Endothelial cell of umbilical vein (primary cell): Measurements from ENCODE around the gene MAP4K1. TPM values are rescaled to one million over a fixed set of nuclear protein-coding genes. Genes with fewer than 3 reads are reported as not detected.

Experiments
- BruUV-seq: library from RNA; stranded (reverse); fragments of 400-500 nt; replicated peaks from 2 replicates; lab custom pipeline; 2021; lab: Mats Ljungman, UMichigan
- CTCF ChIA-PET: fragments of 300-600, 350-600 bp; sonication (Branson Sonifier 250); formaldehyde crosslinking; loops from one replicate; lab custom pipeline; 2021; ENCODE audit warnings: antibody characterized with exemption, inconsistent platforms; lab: Charles Lee
- POLR2A ChIA-PET: fragments of 300-600, 350-600 bp; sonication (Branson Sonifier 250); formaldehyde crosslinking; loops from one replicate; lab custom pipeline; 2021; ENCODE audit warnings: antibody characterized with exemption, inconsistent platforms; lab: Charles Lee
- DNase-seq: peaks from one replicate; pipeline ENCODE4 v3.0.0-alpha.2; 2011; ENCODE audit warnings: low read depth, low spot score
- FAIRE-seq: peaks from 2 replicates; lab custom pipeline; 2011; peaks lifted over from hg19 to GRCh38; lab: Jason Lieb, UNC
- H2AFZ ChIP-seq: 2 replicates; pipeline ENCODE4 v1.6.0; 2012; ENCODE audit warnings: low read depth, low read length, control low read depth, inconsistent platforms
- H3K27ac ChIP-seq: 2 replicates; pipeline ENCODE4 v1.5.1; 2011; ENCODE audit warnings: low read depth, mild to moderate bottlenecking, control low read depth, low read length, moderate library complexity; ENCODE audit not compliant: insufficient read depth
- H3K27me3 ChIP-seq, 2 experiments: 2 replicates each; pipeline versions ENCODE4 v1.6.0 to v1.6.1; 2011; ENCODE audit warnings: low read length in 2 of 2, mixed read lengths in 1 of 2; ENCODE audit not compliant: control insufficient read depth in 2 of 2, insufficient read depth in 2 of 2
- H3K36me3 ChIP-seq, 2 experiments: 2 replicates in 1 of 2; 3 replicates in 1 of 2; pipeline ENCODE4 v1.5.1; 2011; ENCODE audit warnings: low read length in 2 of 2, mild to moderate bottlenecking in 1 of 2, moderate library complexity in 1 of 2; ENCODE audit not compliant: control insufficient read depth in 2 of 2, insufficient read depth in 2 of 2; ENCODE audit errors: extremely low read depth in 1 of 2
- H3K4me1 ChIP-seq: 3 replicates; pipeline ENCODE4 v1.5.1; 2011; ENCODE audit warnings: mild to moderate bottlenecking, low read length; ENCODE audit not compliant: control insufficient read depth, insufficient read depth; ENCODE audit errors: extremely low read depth
- H3K4me2 ChIP-seq: 2 replicates; pipeline ENCODE4 v1.6.1; 2011; ENCODE audit warnings: low read length, control low read depth, mixed read lengths; ENCODE audit not compliant: insufficient read depth
- H3K4me3 ChIP-seq, 3 experiments: fragments of 200-600 bp in 1 of 3; sonication (generic), shearing (Covaris generic) in 1 of 3; replicated peaks in 1 of 3; 2 replicates each; pipeline ENCODE4 v1.5.1; 2011 to 2016; ENCODE audit warnings: control low read depth in 3 of 3, low read length in 3 of 3, mild to moderate bottlenecking in 2 of 3, inconsistent platforms in 1 of 3, low read depth in 1 of 3, moderate library complexity in 1 of 3; ENCODE audit not compliant: insufficient read depth in 1 of 3
- H3K79me2 ChIP-seq: 2 replicates; pipeline ENCODE4 v1.6.0; 2012; ENCODE audit warnings: low read length, inconsistent platforms; ENCODE audit not compliant: control insufficient read depth, insufficient read depth
- H3K9ac ChIP-seq: replicated peaks from 2 replicates; pipeline ENCODE3; 2011; ENCODE audit warnings: low read length, control low read depth; ENCODE audit not compliant: insufficient read depth; ENCODE audit errors: extremely low read depth
- H3K9me1 ChIP-seq: replicated peaks from 3 replicates; pipeline ENCODE4 v1.6.0; 2011; ENCODE audit warnings: mild to moderate bottlenecking, low read length; ENCODE audit not compliant: control insufficient read depth, insufficient read depth; ENCODE audit errors: extremely low read depth
- H3K9me3 ChIP-seq: replicated peaks from 2 replicates; pipeline ENCODE4 v1.5.1; 2012; ENCODE audit warnings: low read length, inconsistent platforms; ENCODE audit not compliant: control insufficient read depth, insufficient read depth
- H4K20me1 ChIP-seq: replicated peaks from 2 replicates; pipeline ENCODE3; 2011; ENCODE audit warnings: mild to moderate bottlenecking, low read length; ENCODE audit not compliant: control insufficient read depth, insufficient read depth; ENCODE audit errors: extremely low read depth
- CTCF ChIP-seq, 2 donors: IDR thresholded peaks; 1 replicate in 1 of 2; 2 replicates in 1 of 2; pipeline ENCODE4 v1.5.1; 2011; ENCODE audit warnings: low read length in 2 of 2, mild to moderate bottlenecking in 2 of 2, moderate library complexity in 2 of 2, control low read depth in 1 of 2, inconsistent platforms in 1 of 2, low read depth in 1 of 2; ENCODE audit not compliant: insufficient read depth in 1 of 2; ENCODE audit errors: extremely low read depth in 1 of 2
- EZH2 ChIP-seq: IDR thresholded peaks from 2 replicates; pipeline ENCODE4 v1.6.1; 2012; ENCODE audit warnings: borderline replicate concordance, low read depth, mild to moderate bottlenecking, moderate library complexity, low read length, inconsistent platforms; ENCODE audit not compliant: severe bottlenecking
- FOS ChIP-seq: IDR thresholded peaks from 2 replicates; pipeline ENCODE4 v1.6.1; 2011; ENCODE audit warnings: mild to moderate bottlenecking, low read length, moderate library complexity, borderline replicate concordance; ENCODE audit not compliant: insufficient read depth
- GATA2 ChIP-seq: IDR thresholded peaks from 2 replicates; pipeline ENCODE4 v1.7.0; 2011; ENCODE audit warnings: low read depth, mild to moderate bottlenecking, moderate library complexity, mixed read lengths, low read length; ENCODE audit not compliant: insufficient read length, insufficient read depth
- JUN ChIP-seq: IDR thresholded peaks from 2 replicates; pipeline ENCODE4 v1.6.1; 2011; ENCODE audit warnings: borderline replicate concordance, low read depth; ENCODE audit not compliant: insufficient read length, insufficient read depth
- MAX ChIP-seq: IDR thresholded peaks from 2 replicates; pipeline ENCODE4 v1.6.1; 2011; ENCODE audit not compliant: insufficient read depth, insufficient read length
- MYC ChIP-seq: IDR thresholded peaks from one replicate; pipeline ENCODE4 v1.6.1; 2011; ENCODE audit warnings: mild to moderate bottlenecking, low read depth, low read length
- POLR2A ChIP-seq: IDR thresholded peaks from 2 replicates; pipeline ENCODE4 v1.6.1; 2012; ENCODE audit warnings: low read depth, mild to moderate bottlenecking, control low read depth, low read length
- POLR2AphosphoS5 ChIP-seq: IDR thresholded peaks from 2 replicates; pipeline ENCODE4 v1.6.1; 2012; ENCODE audit warnings: low read depth, mild to moderate bottlenecking, control low read depth, low read length, moderate library complexity; ENCODE audit not compliant: insufficient read depth
- dilution Hi-C: fragments of 300-500 bp; cut with MboI; formaldehyde crosslinking; loops from one replicate; pipeline ENCODE4 v1.15.0; 2019; ENCODE audit warnings: low sequenced_read_pairs; ENCODE audit not compliant: extremely low pct_ligation_motif_present
- intact Hi-C: fragments of 100-400 bp; cut with micrococcal nuclease; formaldehyde crosslinking; loops from one replicate; pipeline ENCODE4 v1.10.0; 2022
- polyA plus RNA-seq, 4 experiments: library from polyadenylated mRNA; depleted of rRNA in 3 of 4; stranded (reverse) in 3 of 4; unstranded in 1 of 4; fragments of >200 nt; gene quantifications; 2 replicates each; pipeline versions ENCODE4 v1.2.1 to v1.2.3, GENCODE V29; 2011 to 2012; ENCODE audit warnings: missing spikeins in 1 of 4
- total RNA-seq: library from RNA; stranded (reverse); gene quantifications from 2 replicates; pipeline ENCODE4 v1.2.3, GENCODE V29; 2021

The MAP4K1 gene
- total and polyA plus RNA-seq, 2 donors (not counting 3 experiments of a cell fraction or from before 2014, with no cell fraction given): 0.12 to 1.6 TPM

- POLR2A ChIA-PET: interaction anchor here (1.1 kb wide), 1 partner anchor 17 kb away, joined by 4 read pairs; the partner anchor contains the start of gene ACTN4
- Histone ChIP-seq H3K4me3 (no peak overlapping the region), H2AFZ (no peak overlapping the region), H3K9me3 (no peaks in the 10 kb centered on the region), H3K9me1 (no peaks in the 10 kb centered on the region), H3K27me3 (no peaks in the 10 kb centered on the region), H3K4me1 (peaks cover 76% of the 10 kb centered on the region), H3K9ac (peak overlapping the region; percentile 69), H3K36me3 (peaks cover 0 to 3% of the 10 kb centered on the region in 2 experiments), H3K4me2 (peak overlapping the region; percentile 66), H4K20me1 (no peaks in the 10 kb centered on the region), H3K79me2 (peaks cover 98% of the 10 kb centered on the region), H3K27ac (peak overlapping the region; percentile 95)
- no peak for TF ChIP-seq FOS
- TF ChIP-seq JUN: no peak
- TF ChIP-seq MAX: no peak
- CTCF ChIA-PET: interaction anchor here (3.6 kb wide), 1 partner anchor 30 kb away, joined by 13 read pairs; no protein-coding TSS in a partner anchor
- no TSS peak for BruUV-seq
- dilution Hi-C loops: no loop called here
- DNase-seq (peak; percentile 23), FAIRE-seq (peak; percentile 21)
- intact Hi-C loops: no loop called here
Observed at GRCh38 chr19:38664503-38665211, 46.9 kb upstream of the MAP4K1 start.

GRCh38 chr19:38663957-38664502, 46.3 kb upstream of the MAP4K1 start:
- no TSS peak for BruUV-seq
- Histone ChIP-seq H2AFZ (no peak overlapping the region), H3K9ac (no peak overlapping the region), H3K4me1 (peaks cover 77% of the 10 kb centered on the region), H3K79me2 (peaks cover 98% of the 10 kb centered on the region), H3K4me2 (peak overlapping the region; percentile 66), H3K27ac (peak overlapping the region; percentile 95), H3K9me3 (no peaks in the 10 kb centered on the region), H3K4me3 (no peak overlapping the region), H3K36me3 (peaks cover 0 to 3% of the 10 kb centered on the region in 2 experiments), H3K9me1 (no peaks in the 10 kb centered on the region), H3K27me3 (no peaks in the 10 kb centered on the region), H4K20me1 (no peaks in the 10 kb centered on the region)
- DNase-seq (no peak), FAIRE-seq (no peak)
- no peak for TF ChIP-seq GATA2
- TF ChIP-seq MYC: no peak
- no peak for TF ChIP-seq EZH2
- TF ChIP-seq CTCF (IDR thresholded peaks at IDR 0.05; ENCODE audit: extremely low read depth in 1 of 2, insufficient read depth in 1 of 2, low read depth in 1 of 2, low read length in 2 of 2): no peak
- TF ChIP-seq JUN: no peak
- no peak for TF ChIP-seq POLR2AphosphoS5
- no peak for TF ChIP-seq MAX
- no peak for TF ChIP-seq FOS
- TF ChIP-seq POLR2A: no peak
- CTCF ChIA-PET: interaction anchor here (1.1 to 3.6 kb wide), 4 partner anchors 14 to 43 kb away, joined by 3 to 13 read pairs (median 4); no protein-coding TSS in a partner anchor
- intact Hi-C loops: no loop called here
- POLR2A ChIA-PET: interaction anchor here (1.1 kb wide), 2 partner anchors 16 to 17 kb away, joined by 3 to 4 read pairs; partner anchors contain the start of gene ACTN4
- dilution Hi-C loops: no loop called here
